Peyer's patch (tissue), 4 donors: Measurements from ENCODE around the gene MYDGF.

Source experiments
- CTCF ChIP-seq, 6 experiments: fragments of 450-650 bp in 4 of 6; fragments of 200-600 bp in 2 of 6; sonication (generic) in 1 of 6; IDR thresholded peaks; one replicate each; pipeline ENCODE4 v1.5.1; 2017 to 2019; ENCODE audit warnings: antibody characterized with exemption in 6 of 6, mild to moderate bottlenecking in 3 of 6, moderate library complexity in 1 of 6
- POLR2A ChIP-seq, 2 donors: fragments of 450-650 bp; IDR thresholded peaks; one replicate each; pipeline ENCODE4 v1.5.1; 2017; ENCODE audit warnings: antibody characterized with exemption in 2 of 2, mild to moderate bottlenecking in 2 of 2, moderate library complexity in 2 of 2

GRCh38 chr19:4719499-4719866 is 49.3 kb upstream of the MYDGF start:
- TF ChIP-seq CTCF (IDR thresholded peaks at IDR 0.05) = no peak
- no peak for TF ChIP-seq POLR2A (IDR thresholded peaks at IDR 0.05)
